M059J (cell line): ENCODE results near the gene SERPINB13. TPM values are rescaled to one million over a fixed set of nuclear protein-coding genes. Genes with fewer than 3 reads are reported as not detected.
A peak's percentile ranks its signal among the peaks of the same experiment; 100 is the strongest.
"Not testable (repeated sequence)": the region's sequence is repeated elsewhere in the genome, so short reads cannot be mapped to it uniquely, and the experiment has no call there.

Experiments used
- DNase-seq: peaks from one replicate; pipeline ENCODE4 v3.0.0-alpha.2; 2012; ENCODE audit warnings: low read depth
- total RNA-seq: library from RNA; depleted of rRNA; stranded (reverse); fragments of >200 nt; shearing (Covaris generic); gene quantifications from 2 replicates; pipeline ENCODE4 v1.2.3, GENCODE V29; 2014

Gene SERPINB13
- total RNA-seq, 1 experiment from 2014 or later = not detected

- no peak for DNase-seq
Measured at GRCh38 chr18:63590966-63591695, 4.0 kb downstream of the SERPINB13 start.

DNA sequence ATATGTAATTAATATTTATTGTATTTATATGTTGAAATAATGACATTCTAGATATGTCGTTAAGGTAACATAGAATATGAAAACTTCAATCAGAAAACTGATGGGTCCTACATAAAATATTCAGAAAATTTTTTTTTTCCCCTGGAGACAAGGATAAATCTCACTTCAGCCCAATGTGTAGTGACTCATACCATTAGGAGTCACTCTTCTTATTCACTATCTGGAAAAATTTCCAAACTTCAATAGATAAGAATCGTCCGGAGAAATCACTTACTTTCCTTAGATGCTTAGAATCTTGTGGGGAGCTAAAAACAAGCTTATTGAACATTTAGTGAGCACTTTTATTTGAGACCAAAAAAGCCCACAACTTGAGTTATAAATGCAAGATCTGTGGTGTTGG lies 4.6 kb downstream of the SERPINB13 start:
- peak; percentile 45 for DNase-seq

DNA sequence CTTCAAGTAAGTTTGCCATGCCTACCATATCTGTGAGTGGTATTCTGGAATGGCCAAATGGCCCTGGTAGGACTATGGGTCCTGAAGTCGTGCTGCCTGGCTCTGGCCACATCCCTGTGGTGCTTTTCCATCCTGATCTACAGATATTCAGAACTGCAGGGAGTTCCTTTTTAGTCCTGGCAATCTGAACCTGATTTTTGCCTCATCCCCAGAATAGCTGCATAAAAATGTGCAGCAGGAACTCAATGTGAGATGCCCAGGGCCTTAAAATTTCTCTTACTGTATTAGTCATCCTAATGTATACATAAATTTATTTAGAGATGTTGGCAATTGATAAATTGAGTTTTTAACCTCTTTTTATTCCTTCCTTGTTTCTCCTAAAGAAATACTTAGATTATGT lies 5.3 kb downstream of the SERPINB13 start:
- DNase-seq = no peak

DNA sequence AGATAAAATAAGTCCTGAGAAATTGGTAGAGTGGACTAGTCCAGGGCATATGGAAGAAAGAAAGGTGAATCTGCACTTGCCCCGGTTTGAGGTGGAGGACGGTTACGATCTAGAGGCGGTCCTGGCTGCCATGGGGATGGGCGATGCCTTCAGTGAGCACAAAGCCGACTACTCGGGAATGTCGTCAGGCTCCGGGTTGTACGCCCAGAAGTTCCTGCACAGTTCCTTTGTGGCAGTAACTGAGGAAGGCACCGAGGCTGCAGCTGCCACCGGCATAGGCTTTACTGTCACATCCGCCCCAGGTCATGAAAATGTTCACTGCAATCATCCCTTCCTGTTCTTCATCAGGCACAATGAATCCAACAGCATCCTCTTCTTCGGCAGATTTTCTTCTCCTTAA lies 9.8 kb downstream of the SERPINB13 start:
- peak; percentile 18 for DNase-seq

DNA sequence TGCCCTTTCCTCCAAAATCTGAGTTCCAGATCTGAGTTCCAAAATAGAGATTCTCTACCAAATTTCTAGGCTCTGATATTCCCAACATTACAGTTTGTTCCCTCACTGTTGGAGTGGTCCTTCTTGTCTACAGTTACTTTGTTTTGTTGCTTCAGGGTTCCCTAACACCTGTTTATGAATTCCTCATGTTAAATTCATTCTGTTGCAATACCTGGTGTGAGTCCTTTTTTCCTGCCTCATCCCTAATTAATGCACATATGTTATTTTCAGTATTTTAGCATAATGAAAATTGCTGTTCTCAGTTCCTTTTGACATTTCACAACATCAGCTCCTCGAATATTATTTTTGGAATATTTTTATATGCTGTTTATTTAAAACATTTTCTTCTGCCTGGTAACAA lies 16.2 kb downstream of the SERPINB13 start:
- no peak for DNase-seq

GRCh38 chr18:63603772-63604171 lies 16.6 kb downstream of the SERPINB13 start:
- peak; percentile 58 for DNase-seq

DNA sequence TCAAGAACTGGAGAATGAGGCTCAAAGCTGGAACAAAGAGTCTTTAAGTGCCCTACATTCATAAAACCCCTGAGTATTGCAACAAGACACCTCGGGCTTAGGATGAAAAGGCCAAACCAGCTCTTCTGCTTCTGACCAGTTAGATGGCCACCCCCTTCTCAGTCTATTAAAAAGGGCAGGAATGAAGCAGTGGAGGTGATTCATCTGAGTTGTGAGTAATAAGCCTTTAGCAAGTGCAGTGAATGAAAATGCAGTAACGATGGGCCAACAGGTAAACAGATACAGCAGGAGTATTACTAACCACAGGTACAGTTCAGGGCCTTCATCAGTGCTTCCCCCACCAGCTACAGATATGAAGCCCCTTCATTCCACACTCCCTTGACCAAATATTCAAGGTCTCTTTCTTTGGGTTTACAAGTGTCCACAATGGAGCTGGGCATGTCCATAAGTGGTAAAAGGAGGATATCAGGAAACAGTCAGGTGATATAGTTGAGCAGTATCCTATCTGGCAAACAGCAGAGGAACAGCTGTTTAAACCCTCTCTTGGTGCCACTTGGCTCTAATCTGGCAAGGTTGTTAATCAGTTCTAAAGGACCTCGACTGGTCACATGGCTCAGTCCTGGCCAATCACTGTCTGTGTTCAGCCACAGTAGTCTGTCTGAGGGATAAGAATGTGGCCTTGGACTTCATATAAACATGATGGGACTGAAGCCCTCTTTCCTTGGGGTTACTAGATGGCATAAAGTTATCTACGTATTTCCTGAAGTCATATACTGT lies 17.8 kb downstream of the SERPINB13 start:
- DNase-seq = peak; percentile 84

GRCh38 chr18:63606526-63606925 lies 19.4 kb downstream of the SERPINB13 start:
- DNase-seq = peak; percentile 27

DNA sequence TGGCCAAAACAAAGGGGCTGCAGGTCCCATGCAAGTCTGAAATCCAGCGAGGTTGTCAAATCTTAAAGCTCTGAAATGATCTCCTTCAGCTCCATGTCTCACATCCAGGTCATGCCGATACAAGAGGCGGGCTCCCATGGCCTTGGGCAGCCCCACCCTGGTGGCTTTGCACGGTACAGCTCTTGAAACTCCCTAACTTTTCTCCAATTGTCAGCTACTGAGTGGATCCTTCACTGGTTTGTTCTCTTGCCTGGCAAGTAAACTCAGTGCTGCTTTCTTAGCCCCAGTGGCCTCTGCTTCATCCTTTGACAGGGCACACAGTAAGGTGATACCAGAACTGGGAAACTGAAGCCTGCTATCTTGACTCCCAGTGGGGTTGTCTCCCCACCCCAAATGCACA lies 26.3 kb downstream of the SERPINB13 start:
- no peak for DNase-seq

DNA sequence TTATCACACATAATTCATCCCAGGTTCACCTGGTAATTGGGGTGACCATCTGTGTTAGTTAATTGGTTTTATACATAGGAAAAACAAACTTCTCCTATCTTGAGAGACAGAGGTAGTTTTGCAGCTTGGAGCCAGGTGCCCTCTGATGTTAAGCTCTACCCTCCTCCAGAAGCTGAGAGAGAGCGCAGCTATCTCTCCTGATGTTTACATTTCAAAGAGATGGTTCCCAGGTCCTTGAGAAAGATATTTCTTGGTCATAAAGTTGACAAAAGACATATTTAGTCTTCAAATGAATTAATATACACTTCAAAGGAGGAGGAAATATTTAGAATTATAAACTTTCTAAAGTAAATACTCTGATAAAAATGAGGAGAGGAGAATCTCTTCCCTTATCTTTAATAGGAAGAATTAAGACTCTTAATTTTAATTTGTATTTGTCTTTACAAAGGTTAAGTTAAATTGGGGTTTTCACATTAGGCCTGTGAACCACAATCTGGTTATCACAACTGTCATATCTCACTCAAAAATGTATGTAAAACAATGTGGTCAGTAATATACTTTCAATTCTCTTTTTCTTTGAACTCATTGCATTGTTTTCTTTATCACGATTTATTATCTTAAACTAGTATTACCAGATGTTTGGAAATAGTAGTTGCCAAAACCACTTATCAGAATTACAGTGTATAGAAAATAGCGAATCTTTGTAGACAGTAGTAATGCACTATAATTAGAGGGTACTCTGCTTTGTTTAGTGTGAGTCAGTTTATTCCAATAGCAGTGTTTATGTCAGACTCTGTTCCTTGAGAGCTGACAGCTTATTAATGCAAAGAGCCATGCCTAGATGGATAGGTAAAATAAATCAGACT lies 30.1 kb downstream of the SERPINB13 start:
- DNase-seq = no peak

DNA sequence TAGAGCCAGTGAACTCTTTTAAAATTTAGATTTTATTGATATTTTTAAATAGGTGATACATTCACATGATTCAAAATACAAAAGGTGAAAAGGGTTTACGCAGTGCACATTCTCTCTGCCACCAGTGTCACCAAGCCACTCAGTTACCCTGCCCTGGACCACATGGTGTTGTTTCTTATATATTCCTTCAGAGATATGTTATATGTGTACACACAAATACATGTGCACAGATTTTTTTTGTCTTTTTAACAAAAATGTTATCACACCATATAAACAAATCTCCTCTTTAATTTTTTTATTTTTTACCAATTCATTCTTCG lies 30.7 kb downstream of the SERPINB13 start:
- DNase-seq = no peak

DNA sequence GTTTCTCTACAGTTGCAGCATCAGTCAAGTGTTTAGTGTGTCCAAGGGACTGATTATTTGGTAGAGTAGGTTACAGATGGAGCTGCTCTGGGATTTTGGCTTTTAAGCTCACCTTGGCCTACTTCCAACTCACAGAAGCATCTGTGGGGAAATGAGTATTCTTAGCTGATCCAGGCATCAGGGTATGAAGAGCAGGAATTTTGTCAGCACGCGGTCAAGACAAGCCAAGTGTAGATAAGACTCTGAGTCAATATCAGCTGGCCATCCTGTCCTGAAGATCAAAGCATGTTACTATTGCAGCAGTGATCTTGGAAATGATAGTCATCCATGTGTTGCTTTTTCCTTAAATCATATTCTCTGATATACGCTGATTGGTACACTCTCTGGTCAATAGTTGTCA lies 32.5 kb downstream of the SERPINB13 start:
- DNase-seq = no peak

DNA sequence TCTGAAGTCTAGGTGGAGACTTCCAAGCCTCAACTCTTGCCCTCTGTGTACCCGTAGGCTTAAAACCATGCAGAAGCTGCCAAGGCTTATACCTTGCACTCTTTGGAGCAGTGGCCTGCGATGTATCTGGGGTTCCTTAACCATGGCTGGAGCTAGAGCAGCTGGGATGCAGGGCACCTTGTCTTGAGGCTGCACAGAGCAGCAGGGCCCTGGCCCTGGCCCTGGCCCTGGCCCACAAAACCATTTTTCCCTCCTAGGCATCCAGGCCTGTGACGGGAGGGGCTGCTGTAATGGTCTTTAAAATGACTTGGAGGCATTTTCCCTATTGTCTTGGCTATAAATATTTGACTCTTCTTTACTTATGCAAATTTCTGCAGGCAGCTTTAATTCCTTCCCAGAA lies 37.7 kb downstream of the SERPINB13 start:
- DNase-seq = no peak

DNA sequence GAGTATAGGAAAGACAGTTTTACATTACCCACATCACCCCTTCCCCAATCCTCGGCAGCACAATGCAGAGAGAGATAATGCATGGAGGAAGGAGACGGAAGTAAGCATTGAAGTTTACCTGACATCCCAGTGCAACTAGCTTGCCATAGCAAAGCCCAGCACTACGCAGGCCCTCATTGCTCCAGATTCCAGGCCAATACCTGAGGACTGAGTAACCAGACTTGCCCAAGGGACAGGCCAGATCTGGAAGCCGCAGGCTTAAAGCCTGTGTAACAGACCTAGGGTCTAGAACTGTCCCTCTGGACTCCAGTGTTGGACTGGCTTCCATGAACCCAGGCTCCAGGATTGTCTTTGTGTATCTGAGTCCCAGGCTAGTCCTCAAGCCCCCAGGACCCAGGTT lies 39.3 kb downstream of the SERPINB13 start:
- no peak for DNase-seq

GRCh38 chr18:63627819-63628218 lies 40.7 kb downstream of the SERPINB13 start:
- no peak for DNase-seq

DNA sequence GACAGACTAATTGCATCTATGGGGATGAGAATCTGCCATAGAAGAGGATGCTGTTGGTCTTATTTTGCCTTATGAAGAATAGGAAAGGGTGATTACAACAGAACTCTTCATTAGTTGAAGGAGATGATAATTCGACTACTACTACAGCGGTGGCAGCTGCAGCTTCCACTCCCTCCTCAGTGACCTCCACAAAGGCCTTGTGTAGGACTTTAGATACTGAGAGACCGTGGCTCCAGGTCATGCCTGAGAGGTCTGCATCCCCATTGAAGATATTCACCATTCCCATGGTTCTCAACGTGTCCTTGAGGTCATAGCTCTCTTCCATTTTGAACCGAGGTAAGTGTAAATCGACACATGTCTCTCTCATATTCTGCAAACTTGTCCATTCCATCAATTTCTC lies 50.6 kb downstream of the SERPINB13 start:
- DNase-seq = no peak

GRCh38 chr18:63641157-63641680 lies 54.1 kb downstream of the SERPINB13 start:
- DNase-seq = peak; percentile 31

DNA sequence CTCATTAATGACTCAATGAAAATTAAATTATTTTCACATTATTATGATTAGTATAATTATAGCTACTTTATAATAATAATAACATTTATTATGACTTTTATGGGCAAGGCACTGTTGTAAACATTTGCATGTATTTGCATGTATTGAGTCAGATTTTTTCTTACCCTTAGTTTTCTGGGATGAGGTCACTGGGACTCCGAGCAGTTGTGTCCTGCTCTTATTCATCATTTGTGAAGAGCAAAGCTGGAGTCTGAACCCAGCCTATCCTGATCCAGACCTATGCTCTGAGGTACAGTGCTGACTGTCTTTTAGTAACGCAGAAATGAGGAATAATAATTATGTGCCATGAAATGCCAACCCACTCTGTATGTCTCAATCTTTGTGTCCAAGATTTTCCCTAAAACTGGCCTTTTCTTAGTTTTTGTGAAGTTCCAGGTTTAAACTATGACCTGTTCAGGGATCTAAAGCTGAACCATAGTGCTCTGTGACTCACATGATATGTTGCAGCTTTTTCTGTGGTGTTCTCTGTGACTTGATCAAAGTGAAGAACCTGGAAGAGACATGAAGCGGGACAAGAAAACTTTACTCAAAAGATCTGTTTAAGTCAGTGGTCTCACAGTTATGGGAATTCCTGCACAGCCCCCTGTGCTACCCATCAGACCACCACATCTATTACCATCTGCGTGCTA lies 55.7 kb downstream of the SERPINB13 start:
- DNase-seq = peak; percentile 40

- DNase-seq = not testable (repeated sequence)
Measured at GRCh38 chr18:63644142-63644541, 57.0 kb downstream of the SERPINB13 start, which contains the start of gene SERPINB4. SERPINB4 (minus strand) TSS chr18:63644256; CDS start chr18:63643577, 679 bp downstream.

DNA sequence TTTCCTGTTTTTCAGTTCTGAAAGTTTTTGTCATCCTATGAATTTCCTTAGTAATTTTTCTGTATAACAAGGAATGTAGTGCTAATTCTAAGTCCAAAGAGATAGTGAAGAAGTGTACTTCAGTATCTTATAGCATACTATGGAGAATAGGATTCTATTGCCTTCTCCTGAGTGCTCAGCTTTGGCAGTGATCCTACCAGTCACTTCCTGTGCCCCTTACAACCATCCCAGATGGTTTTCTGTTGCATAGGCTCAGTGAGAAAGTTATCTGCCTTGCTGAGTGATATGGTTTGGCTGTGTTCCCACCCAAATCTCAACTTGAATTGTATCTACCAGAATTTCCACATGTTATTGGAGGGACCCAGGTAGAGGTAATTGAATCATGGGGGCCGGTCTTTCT lies 57.6 kb downstream of the SERPINB13 start:
- DNase-seq = not testable (repeated sequence)

DNA sequence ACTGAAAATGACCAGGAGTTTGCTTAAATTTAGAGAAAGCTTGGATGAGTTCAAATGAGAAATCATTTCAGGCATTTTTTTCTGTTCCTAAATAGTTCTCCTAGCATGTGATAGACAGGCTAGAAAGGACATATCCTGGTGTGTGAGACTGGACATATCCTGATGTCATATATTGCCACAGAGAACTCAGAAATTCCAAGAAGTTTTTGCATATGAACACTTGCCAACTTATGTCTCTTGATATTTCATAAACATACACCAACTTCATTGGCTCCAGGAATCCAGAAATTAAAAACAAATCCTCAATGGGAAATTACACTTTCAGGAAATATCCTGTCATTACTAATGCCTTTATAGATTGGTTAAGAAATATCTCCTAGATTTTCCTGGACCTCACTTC lies 59.8 kb downstream of the SERPINB13 start:
- DNase-seq = no peak
